ENCODE results near the gene ANKRD31. TPM values are rescaled to one million over a fixed set of nuclear protein-coding genes. Genes with fewer than 3 reads are reported as not detected.
"Not testable (repeated sequence)": the region's sequence is repeated elsewhere in the genome, so short reads cannot be mapped to it uniquely, and the experiment has no call there.

The ANKRD31 gene
- total and polyA plus RNA-seq, 12 donors: 0.06 to 0.88 (median 0.42) TPM

- no peak for TF ChIP-seq POLR2A (IDR thresholded peaks at IDR 0.05)
- TF ChIP-seq, protein P1, sequence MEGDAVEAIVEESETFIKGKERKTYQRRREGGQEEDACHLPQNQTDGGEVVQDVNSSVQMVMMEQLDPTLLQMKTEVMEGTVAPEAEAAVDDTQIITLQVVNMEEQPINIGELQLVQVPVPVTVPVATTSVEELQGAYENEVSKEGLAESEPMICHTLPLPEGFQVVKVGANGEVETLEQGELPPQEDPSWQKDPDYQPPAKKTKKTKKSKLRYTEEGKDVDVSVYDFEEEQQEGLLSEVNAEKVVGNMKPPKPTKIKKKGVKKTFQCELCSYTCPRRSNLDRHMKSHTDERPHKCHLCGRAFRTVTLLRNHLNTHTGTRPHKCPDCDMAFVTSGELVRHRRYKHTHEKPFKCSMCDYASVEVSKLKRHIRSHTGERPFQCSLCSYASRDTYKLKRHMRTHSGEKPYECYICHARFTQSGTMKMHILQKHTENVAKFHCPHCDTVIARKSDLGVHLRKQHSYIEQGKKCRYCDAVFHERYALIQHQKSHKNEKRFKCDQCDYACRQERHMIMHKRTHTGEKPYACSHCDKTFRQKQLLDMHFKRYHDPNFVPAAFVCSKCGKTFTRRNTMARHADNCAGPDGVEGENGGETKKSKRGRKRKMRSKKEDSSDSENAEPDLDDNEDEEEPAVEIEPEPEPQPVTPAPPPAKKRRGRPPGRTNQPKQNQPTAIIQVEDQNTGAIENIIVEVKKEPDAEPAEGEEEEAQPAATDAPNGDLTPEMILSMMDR (IDR thresholded peaks at IDR 0.05): no peak
- Histone ChIP-seq H3K4me1 (replicated peaks in 1 of 2) (no peaks in the 10 kb centered on the region), H3K9me3 (replicated peaks in 1 of 3) (no peaks in the 10 kb centered on the region), H3K36me3 (replicated peaks in 1 of 2) (no peaks in the 10 kb centered on the region), H3K27me3 (no peaks in the 10 kb centered on the region), H3K27ac (no peak overlapping the region), H3K4me3 (no peak overlapping the region)
- 85 to 95% (median 92%) methylated on average over 4 to 21 of the region's 21 CpGs for WGBS, 4 donors
- DNase-seq: no peak
- intact Hi-C loops (cut with DNase I): no loop called here
Observed at GRCh38 chr5:75130818-75131349, 105.8 kb downstream of the ANKRD31 start.

GRCh38 chr5:75116856-75117255 is 119.8 kb downstream of the ANKRD31 start:
- Histone ChIP-seq H3K27me3 (no peaks in the 10 kb centered on the region), H3K27ac (no peak overlapping the region), H3K36me3 (replicated peaks in 1 of 2) (no peaks in the 10 kb centered on the region), H3K4me3 (no peak overlapping the region), H3K4me1 (replicated peaks in 1 of 2) (no peaks in the 10 kb centered on the region), H3K9me3 (replicated peaks in 1 of 3) (no peaks in the 10 kb centered on the region)
- no peak for DNase-seq
- intact Hi-C loops (cut with DNase I): no loop called here
- TF ChIP-seq POLR2A (IDR thresholded peaks at IDR 0.05): no peak
- TF ChIP-seq, protein P1 (IDR thresholded peaks at IDR 0.05): no peak

GRCh38 chr5:75114311-75114710 is 122.4 kb downstream of the ANKRD31 start:
- H3K4me3 ChIP-seq; intact Hi-C loops (cut with DNase I); H3K27me3 ChIP-seq; H3K9me3 ChIP-seq (replicated peaks in 1 of 3); DNase-seq; H3K27ac ChIP-seq; H3K36me3 ChIP-seq (replicated peaks in 1 of 2); H3K4me1 ChIP-seq (replicated peaks in 1 of 2): not testable (repeated sequence)
- WGBS, 4 donors: 80 to 96% (median 86%) methylated on average over 1 of the region's 1 CpG

GRCh38 chr5:75113354-75114113 is 123.1 kb downstream of the ANKRD31 start:
- Histone ChIP-seq H3K9me3 (replicated peaks in 1 of 3) (no peaks in the 10 kb centered on the region), H3K36me3 (replicated peaks in 1 of 2) (no peaks in the 10 kb centered on the region), H3K4me1 (replicated peaks in 1 of 2) (no peaks in the 10 kb centered on the region), H3K4me3 (no peak overlapping the region), H3K27ac (no peak overlapping the region), H3K27me3 (no peaks in the 10 kb centered on the region)
- WGBS, 4 donors: 80 to 85% (median 81%) methylated on average over 4 of the region's 4 CpGs
- no peak for DNase-seq
- intact Hi-C loops (cut with DNase I): no loop called here
- TF ChIP-seq, protein P1 (IDR thresholded peaks at IDR 0.05): no peak
- no peak for TF ChIP-seq POLR2A (IDR thresholded peaks at IDR 0.05)

Measured in adrenal gland (tissue), 12 donors.